Activated naive CD4-positive, alpha-beta T cell treated with anti-CD3 and anti-CD28 coated beads, Interleukin-2, amount 10 ng/mL, durations not matched to agents 7 days and 5 days (primary cell): ENCODE data around the gene ZNF319.
A peak's percentile ranks its signal among the peaks of the same experiment; 100 is the strongest.

Source experiments
- CTCF ChIA-PET: fragments of 350-600 bp; sonication (Branson Sonifier 250); formaldehyde crosslinking; loops from one replicate; lab custom pipeline; 2021; ENCODE audit warnings: antibody characterized with exemption; lab: Charles Lee
- DNase-seq: peaks from one replicate; pipeline ENCODE4 v3.0.0-alpha.2; 2020
- H3K27ac Mint-ChIP-seq: one replicate; pipeline ENCODE4 v1.8.0; 2021; ENCODE audit warnings: mild to moderate bottlenecking, moderate library complexity, mixed read lengths
- H3K27me3 Mint-ChIP-seq: one replicate; pipeline ENCODE4 v1.8.0; 2021; ENCODE audit warnings: mild to moderate bottlenecking, mixed read lengths
- H3K36me3 Mint-ChIP-seq: one replicate; pipeline ENCODE4 v1.8.0; 2021; ENCODE audit warnings: mixed read lengths
- H3K4me1 Mint-ChIP-seq: one replicate; pipeline ENCODE4 v1.8.0; 2021; ENCODE audit warnings: mixed read lengths
- H3K4me3 Mint-ChIP-seq: one replicate; pipeline ENCODE4 v1.8.0; 2021; ENCODE audit warnings: mild to moderate bottlenecking, moderate library complexity, mixed read lengths
- H3K9me3 Mint-ChIP-seq: one replicate; pipeline ENCODE4 v1.8.0; 2021; ENCODE audit warnings: mixed read lengths

The ZNF319 gene

GRCh38 chr16:58000706-58001676 lies 519 bp upstream of the ZNF319 start, which contains the start of gene USB1:
Gene USB1, plus strand, starts transcription at chr16:58001407. Its CDS starts 77 bp downstream, at chr16:58001484.
- peak within 1 kb of the TSS; percentile 90 for H3K4me3 Mint-ChIP-seq
- H3K9me3 Mint-ChIP-seq: no peaks in the 10 kb centered on the region
- H3K36me3 Mint-ChIP-seq: peaks cover 33% of the 10 kb centered on the region
- peaks cover 62% of the 10 kb centered on the region for H3K4me1 Mint-ChIP-seq
- no peaks in the 10 kb centered on the region for H3K27me3 Mint-ChIP-seq
- H3K27ac Mint-ChIP-seq: peak within 1 kb of the TSS; percentile 87
- DNase-seq: peak; percentile 85
- CTCF ChIA-PET: interaction anchor here (0.6 to 3.2 kb wide), 8 partner anchors 101 to 424 kb away, joined by 3 to 22 read pairs (median 3); no protein-coding TSS in a partner anchor

GRCh38 chr16:57999366-57999970 lies 1.0 kb downstream of the ZNF319 start:
- peak overlapping the region; percentile 80 for H3K4me3 Mint-ChIP-seq
- no peaks in the 10 kb centered on the region for H3K9me3 Mint-ChIP-seq
- H3K27ac Mint-ChIP-seq: peak overlapping the region; percentile 94
- peaks cover 38% of the 10 kb centered on the region for H3K36me3 Mint-ChIP-seq
- CTCF ChIA-PET: interaction anchor here (0.7 to 3.2 kb wide), 9 partner anchors 22 to 423 kb away, joined by 3 to 22 read pairs (median 3); a partner anchor contains a TSS
- H3K4me1 Mint-ChIP-seq: peaks cover 72% of the 10 kb centered on the region
- H3K27me3 Mint-ChIP-seq: no peaks in the 10 kb centered on the region
- peak; percentile 58 for DNase-seq

GRCh38 chr16:57998992-57999365 lies 1.5 kb downstream of the ZNF319 start:
- peaks cover 37% of the 10 kb centered on the region for H3K36me3 Mint-ChIP-seq
- no peaks in the 10 kb centered on the region for H3K9me3 Mint-ChIP-seq
- H3K27me3 Mint-ChIP-seq: no peaks in the 10 kb centered on the region
- peak overlapping the region; percentile 80 for H3K4me3 Mint-ChIP-seq
- peak overlapping the region; percentile 94 for H3K27ac Mint-ChIP-seq
- no peak for DNase-seq
- CTCF ChIA-PET: interaction anchor here (0.7 to 3.2 kb wide), 7 partner anchors 22 to 422 kb away, joined by 3 to 22 read pairs (median 6); a partner anchor contains a TSS
- H3K4me1 Mint-ChIP-seq: peaks cover 73% of the 10 kb centered on the region

GRCh38 chr16:57998486-57998885 lies 2.0 kb downstream of the ZNF319 start:
- Mint-ChIP-seq H3K27ac (peak overlapping the region; percentile 94), H3K27me3 (no peaks in the 10 kb centered on the region), H3K9me3 (no peaks in the 10 kb centered on the region), H3K4me3 (peak overlapping the region; percentile 80), H3K4me1 (peaks cover 69% of the 10 kb centered on the region), H3K36me3 (peaks cover 34% of the 10 kb centered on the region)
- CTCF ChIA-PET: interaction anchor here (1.0 to 3.2 kb wide), 6 partner anchors 21 to 422 kb away, joined by 3 to 22 read pairs (median 6); a partner anchor contains a TSS
- DNase-seq: peak; percentile 86

- no peaks in the 10 kb centered on the region for H3K27me3 Mint-ChIP-seq
- peak overlapping the region; percentile 94 for H3K27ac Mint-ChIP-seq
- CTCF ChIA-PET: interaction anchor here (1.0 to 3.2 kb wide), 6 partner anchors 21 to 421 kb away, joined by 3 to 22 read pairs (median 6); a partner anchor contains a TSS
- DNase-seq: no peak
- no peaks in the 10 kb centered on the region for H3K9me3 Mint-ChIP-seq
- H3K4me3 Mint-ChIP-seq: peak overlapping the region; percentile 80
- peaks cover 31% of the 10 kb centered on the region for H3K36me3 Mint-ChIP-seq
- peaks cover 62% of the 10 kb centered on the region for H3K4me1 Mint-ChIP-seq
Observed at GRCh38 chr16:57997528-57998265, 2.8 kb downstream of the ZNF319 start.

- Mint-ChIP-seq H3K4me1 (peaks cover 57% of the 10 kb centered on the region), H3K4me3 (no peak overlapping the region), H3K27ac (peak overlapping the region; percentile 19), H3K36me3 (peaks cover 31% of the 10 kb centered on the region), H3K27me3 (no peaks in the 10 kb centered on the region), H3K9me3 (no peaks in the 10 kb centered on the region)
- no peak for DNase-seq
- CTCF ChIA-PET: interaction anchor here (2.6 kb wide), 1 partner anchor 421 kb away, joined by 10 read pairs; no protein-coding TSS in a partner anchor
Observed at GRCh38 chr16:57997176-57997527, 3.3 kb downstream of the ZNF319 start.

GRCh38 chr16:57996406-57997175 lies 3.9 kb downstream of the ZNF319 start:
- no peaks in the 10 kb centered on the region for H3K27me3 Mint-ChIP-seq
- peaks cover 31% of the 10 kb centered on the region for H3K36me3 Mint-ChIP-seq
- CTCF ChIA-PET: interaction anchor here (2.6 kb wide), 1 partner anchor 420 kb away, joined by 10 read pairs; no protein-coding TSS in a partner anchor
- peaks cover 51% of the 10 kb centered on the region for H3K4me1 Mint-ChIP-seq
- no peaks in the 10 kb centered on the region for H3K9me3 Mint-ChIP-seq
- H3K4me3 Mint-ChIP-seq: no peak overlapping the region
- peak overlapping the region; percentile 19 for H3K27ac Mint-ChIP-seq
- no peak for DNase-seq

GRCh38 chr16:57995721-57996405 lies 4.6 kb downstream of the ZNF319 start:
- CTCF ChIA-PET: interaction anchor here (0.8 kb wide), 1 partner anchor 239 kb away, joined by 3 read pairs; no protein-coding TSS in a partner anchor
- Mint-ChIP-seq H3K27ac (peak overlapping the region; percentile 60), H3K9me3 (no peaks in the 10 kb centered on the region), H3K4me1 (peaks cover 46% of the 10 kb centered on the region), H3K36me3 (peaks cover 31% of the 10 kb centered on the region), H3K4me3 (no peak overlapping the region), H3K27me3 (no peaks in the 10 kb centered on the region)
- no peak for DNase-seq

GRCh38 chr16:57994778-57995177 lies 5.7 kb downstream of the ZNF319 start:
- peak overlapping the region; percentile 68 for H3K27ac Mint-ChIP-seq
- peaks cover 31% of the 10 kb centered on the region for H3K36me3 Mint-ChIP-seq
- no peak overlapping the region for H3K4me3 Mint-ChIP-seq
- peaks cover 45% of the 10 kb centered on the region for H3K4me1 Mint-ChIP-seq
- peak; percentile 68 for DNase-seq
- no peaks in the 10 kb centered on the region for H3K9me3 Mint-ChIP-seq
- CTCF ChIA-PET: interaction anchor here (0.9 kb wide), 1 partner anchor 11 kb away, joined by 3 read pairs; no protein-coding TSS in a partner anchor
- no peaks in the 10 kb centered on the region for H3K27me3 Mint-ChIP-seq

- Mint-ChIP-seq H3K27ac (no peak overlapping the region), H3K4me3 (no peak overlapping the region), H3K9me3 (no peaks in the 10 kb centered on the region), H3K4me1 (peaks cover 44% of the 10 kb centered on the region), H3K27me3 (no peaks in the 10 kb centered on the region), H3K36me3 (peaks cover 31% of the 10 kb centered on the region)
- CTCF ChIA-PET: interaction anchor here (0.9 kb wide), 1 partner anchor 11 kb away, joined by 3 read pairs; no protein-coding TSS in a partner anchor
- no peak for DNase-seq
Observed at GRCh38 chr16:57994361-57994760, 6.1 kb downstream of the ZNF319 start.

GRCh38 chr16:57993897-57994296 lies 6.6 kb downstream of the ZNF319 start:
- no peak overlapping the region for H3K4me3 Mint-ChIP-seq

GRCh38 chr16:57993438-57993837 lies 7.0 kb downstream of the ZNF319 start:
- H3K4me3 Mint-ChIP-seq: no peak overlapping the region
- H3K27ac Mint-ChIP-seq: no peak overlapping the region
- no peaks in the 10 kb centered on the region for H3K27me3 Mint-ChIP-seq
- no peak for DNase-seq
- H3K4me1 Mint-ChIP-seq: peaks cover 34% of the 10 kb centered on the region
- peaks cover 30% of the 10 kb centered on the region for H3K36me3 Mint-ChIP-seq
- H3K9me3 Mint-ChIP-seq: no peaks in the 10 kb centered on the region
- CTCF ChIA-PET: no interaction called here

More at GRCh38 chr16:57993897-57994296, 6.6 kb downstream of the ZNF319 start:
- Mint-ChIP-seq H3K27me3 (no peaks in the 10 kb centered on the region), H3K4me1 (peaks cover 39% of the 10 kb centered on the region), H3K36me3 (peaks cover 31% of the 10 kb centered on the region), H3K27ac (no peak overlapping the region), H3K9me3 (no peaks in the 10 kb centered on the region)
- no peak for DNase-seq
- CTCF ChIA-PET: interaction anchor here (0.9 kb wide), 1 partner anchor 10 kb away, joined by 3 read pairs; no protein-coding TSS in a partner anchor
